Skeletal muscle tissue (tissue), 4 donors: Measurements from ENCODE around the gene GOLGA6L7. TPM values are rescaled to one million over a fixed set of nuclear protein-coding genes. Genes with fewer than 3 reads are reported as not detected.
"Not testable (repeated sequence)": the region's sequence is repeated elsewhere in the genome, so short reads cannot be mapped to it uniquely, and the experiment has no call there.

ENCODE experiments used
- H3K27ac ChIP-seq: one replicate; pipeline ENCODE4 v1.7.0; 2013; ENCODE audit warnings: mild to moderate bottlenecking, low read depth, low read length, inconsistent platforms
- H3K27me3 ChIP-seq, 3 donors: one replicate each; pipeline ENCODE4 v1.7.0; 2013; ENCODE audit warnings: low read length in 3 of 3; ENCODE audit not compliant: control insufficient read depth in 3 of 3, insufficient read depth in 3 of 3
- H3K36me3 ChIP-seq, 3 donors: one replicate each; pipeline ENCODE4 v1.7.0; 2013; ENCODE audit warnings: low read length in 3 of 3; ENCODE audit not compliant: control insufficient read depth in 3 of 3, insufficient read depth in 3 of 3
- H3K4me1 ChIP-seq, 3 donors: one replicate each; pipeline ENCODE4 v1.7.0; 2013; ENCODE audit warnings: low read length in 3 of 3, mild to moderate bottlenecking in 3 of 3; ENCODE audit not compliant: control insufficient read depth in 3 of 3, insufficient read depth in 3 of 3
- H3K4me3 ChIP-seq, 3 donors: one replicate each; pipeline ENCODE4 v1.7.0; 2013; ENCODE audit warnings: low read length in 3 of 3
- H3K9ac ChIP-seq, 3 donors: one replicate each; pipeline ENCODE4 v1.7.0; 2013; ENCODE audit warnings: low read length in 3 of 3, mild to moderate bottlenecking in 3 of 3, moderate library complexity in 2 of 3, low read depth in 1 of 3
- H3K9me3 ChIP-seq, 3 donors: one replicate each; pipeline ENCODE4 v1.7.0; 2013; ENCODE audit warnings: low read length in 3 of 3; ENCODE audit not compliant: control insufficient read depth in 3 of 3
- total RNA-seq: library from RNA; depleted of rRNA; stranded (reverse); fragments of >200 nt; gene quantifications from one replicate; pipeline ENCODE4 v1.2.3, GENCODE V29; 2014
- donor health status: Osteomylitis.

Gene GOLGA6L7
- total RNA-seq, 1 donor from 2014 or later: not detected

GRCh38 chr15:28847959-28848358 is 485 bp downstream of the GOLGA6L7 start:
- not testable (repeated sequence) for H3K27ac ChIP-seq

GRCh38 chr15:28847247-28847646 is 1.2 kb downstream of the GOLGA6L7 start:
- H3K9ac ChIP-seq, H3K9me3 ChIP-seq, H3K27me3 ChIP-seq, H3K4me3 ChIP-seq, H3K4me1 ChIP-seq, H3K36me3 ChIP-seq, H3K27ac ChIP-seq: not testable (repeated sequence)

More at GRCh38 chr15:28847959-28848358, 485 bp downstream of the GOLGA6L7 start:
- H3K4me1 ChIP-seq, H3K4me3 ChIP-seq, H3K9ac ChIP-seq, H3K36me3 ChIP-seq, H3K27me3 ChIP-seq, H3K9me3 ChIP-seq: not testable (repeated sequence)

- H3K36me3 ChIP-seq, H3K9ac ChIP-seq, H3K27ac ChIP-seq, H3K4me1 ChIP-seq, H3K9me3 ChIP-seq, H3K4me3 ChIP-seq, H3K27me3 ChIP-seq: not testable (repeated sequence)
These were observed 4.3 kb downstream of the GOLGA6L7 start for GRCh38 chr15:28844147-28844546.

GRCh38 chr15:28843520-28843919 is 4.9 kb downstream of the GOLGA6L7 start:
- not testable (repeated sequence) for H3K4me3 ChIP-seq, H3K27ac ChIP-seq, H3K9ac ChIP-seq, H3K9me3 ChIP-seq, H3K36me3 ChIP-seq, H3K27me3 ChIP-seq, H3K4me1 ChIP-seq

- H3K27me3 ChIP-seq, H3K4me1 ChIP-seq, H3K36me3 ChIP-seq, H3K9me3 ChIP-seq, H3K27ac ChIP-seq, H3K9ac ChIP-seq, H3K4me3 ChIP-seq: not testable (repeated sequence)
These were observed 6.2 kb downstream of the GOLGA6L7 start for GRCh38 chr15:28842210-28842609.

GRCh38 chr15:28840285-28840684 is 8.2 kb downstream of the GOLGA6L7 start:
- H3K36me3 ChIP-seq, H3K4me3 ChIP-seq, H3K27me3 ChIP-seq, H3K9me3 ChIP-seq, H3K9ac ChIP-seq, H3K27ac ChIP-seq, H3K4me1 ChIP-seq: not testable (repeated sequence)

GRCh38 chr15:28834957-28835585 is 13.4 kb downstream of the GOLGA6L7 start:
- H3K4me3 ChIP-seq, H3K36me3 ChIP-seq, H3K9me3 ChIP-seq, H3K27ac ChIP-seq, H3K27me3 ChIP-seq, H3K4me1 ChIP-seq, H3K9ac ChIP-seq: not testable (repeated sequence)

- H3K27ac ChIP-seq, H3K36me3 ChIP-seq, H3K4me3 ChIP-seq, H3K4me1 ChIP-seq, H3K9me3 ChIP-seq, H3K27me3 ChIP-seq, H3K9ac ChIP-seq: not testable (repeated sequence)
These were observed 16.4 kb downstream of the GOLGA6L7 start for GRCh38 chr15:28831897-28832587.

- H3K9me3 ChIP-seq, H3K4me1 ChIP-seq, H3K27me3 ChIP-seq, H3K36me3 ChIP-seq, H3K27ac ChIP-seq, H3K9ac ChIP-seq, H3K4me3 ChIP-seq: not testable (repeated sequence)
These were observed 27.0 kb downstream of the GOLGA6L7 start for GRCh38 chr15:28821420-28821819.

- not testable (repeated sequence) for H3K27me3 ChIP-seq, H3K4me1 ChIP-seq, H3K4me3 ChIP-seq, H3K9ac ChIP-seq, H3K27ac ChIP-seq, H3K9me3 ChIP-seq, H3K36me3 ChIP-seq
These were observed 28.5 kb downstream of the GOLGA6L7 start for GRCh38 chr15:28819930-28820295.
